ENCODE results near the gene ADGRE3.
"Not testable (repeated sequence)": the region's sequence is repeated elsewhere in the genome, so short reads cannot be mapped to it uniquely, and the experiment has no call there.

ADGRE3 gene

GRCh38 chr19:14599548-14600147, 75.0 kb downstream of the ADGRE3 start:
- no peak for DNase-seq
- TF ChIP-seq GATA1 (IDR thresholded peaks at IDR 0.05; ENCODE audit: low read depth, low read length) = no peak
- TF ChIP-seq POLR2A (IDR thresholded peaks at IDR 0.05; ENCODE audit: low read length) = no peak

DNA sequence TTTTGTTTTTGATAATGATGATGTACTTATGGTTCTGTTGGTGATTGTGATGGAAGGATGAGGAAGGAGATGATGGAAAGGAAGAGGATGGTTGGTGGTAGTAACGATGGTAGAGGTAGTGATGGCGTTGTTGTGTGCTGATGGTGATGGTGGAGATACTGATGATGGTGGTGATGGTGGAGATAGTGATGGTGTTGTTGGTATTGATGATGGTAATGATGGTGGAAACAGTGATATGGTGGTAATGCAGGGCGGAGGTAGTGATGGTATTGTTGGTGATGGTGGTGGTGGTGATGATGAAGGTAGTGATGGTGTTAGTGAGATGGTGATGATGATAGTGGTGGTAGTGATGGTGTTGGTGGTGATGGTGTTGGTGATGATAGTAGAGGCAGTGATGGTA, 79.1 kb downstream of the ADGRE3 start:
- TF ChIP-seq POLR2A (IDR thresholded peaks at IDR 0.05; ENCODE audit: low read length) (no peak), GATA1 (IDR thresholded peaks at IDR 0.05; ENCODE audit: low read depth, low read length) (no peak)
- no peak for DNase-seq

DNA sequence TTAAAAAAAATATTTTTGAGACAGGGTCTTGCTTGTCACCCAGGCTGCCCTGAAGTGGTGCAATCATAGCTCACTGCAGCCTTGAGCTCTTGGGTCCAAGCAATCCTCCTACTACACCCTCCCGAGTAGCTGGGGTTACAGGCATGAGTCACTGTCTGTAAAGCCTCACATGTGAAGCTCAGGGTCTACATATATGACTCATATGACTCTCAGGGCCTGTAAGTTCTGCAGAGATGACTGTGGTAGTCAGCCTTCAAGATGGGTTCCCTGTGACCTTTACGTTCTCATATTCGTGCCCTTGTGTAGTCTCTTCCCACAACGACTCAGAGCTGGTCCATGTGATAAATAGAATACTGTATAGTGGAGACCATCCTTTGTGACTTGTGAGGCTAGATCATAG, 85.2 kb downstream of the ADGRE3 start:
- DNase-seq = not testable (repeated sequence)

DNA sequence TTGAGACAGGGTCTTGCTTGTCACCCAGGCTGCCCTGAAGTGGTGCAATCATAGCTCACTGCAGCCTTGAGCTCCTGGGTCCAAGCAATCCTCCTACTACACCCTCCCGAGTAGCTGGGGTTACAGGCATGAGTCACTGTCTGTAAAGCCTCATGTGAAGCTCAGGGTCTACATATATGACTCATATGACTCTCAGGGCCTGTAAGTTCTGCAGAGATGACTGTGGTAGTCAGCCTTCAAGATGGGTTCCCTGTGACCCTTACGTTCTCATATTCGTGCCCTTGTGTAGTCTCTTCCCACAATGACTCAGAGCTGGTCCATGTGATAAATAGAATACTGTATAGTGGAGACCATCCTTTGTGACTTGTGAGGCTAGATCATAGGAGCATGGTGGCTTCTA, 89.5 kb downstream of the ADGRE3 start:
- DNase-seq = peak in 1 of 2 experiments; percentile 17

GRCh38 chr19:14584372-14584771, 90.3 kb downstream of the ADGRE3 start:
- not testable (repeated sequence) for DNase-seq

DNA sequence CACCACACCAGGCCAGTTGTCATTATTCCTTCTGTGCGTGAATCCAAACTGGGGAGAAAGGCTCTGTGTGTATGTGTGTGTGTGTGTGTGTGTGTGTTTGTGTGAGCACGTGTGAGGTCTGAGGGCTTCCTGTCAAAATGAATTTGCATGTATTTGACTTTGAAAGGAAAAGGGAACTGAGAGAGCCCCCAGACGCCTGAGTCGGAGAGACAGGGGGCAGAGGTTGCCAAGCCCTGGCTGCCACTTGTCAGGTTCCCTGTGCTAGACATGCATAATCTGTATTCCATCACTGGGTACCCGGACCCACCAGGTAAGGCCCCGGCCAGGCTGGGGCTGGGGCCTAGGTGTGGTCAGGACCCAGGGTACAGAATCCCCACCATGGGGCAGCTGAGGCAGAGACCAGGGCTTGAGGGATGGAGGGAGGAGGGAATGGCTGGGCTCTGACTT, 91.7 kb downstream of the ADGRE3 start, which contains the start of gene CLEC17A:
CLEC17A (plus strand) TSS at position 191 of the 447 bp plus-strand sequence; CDS start at position 268, 77 bp downstream.
- no peak for DNase-seq

DNA sequence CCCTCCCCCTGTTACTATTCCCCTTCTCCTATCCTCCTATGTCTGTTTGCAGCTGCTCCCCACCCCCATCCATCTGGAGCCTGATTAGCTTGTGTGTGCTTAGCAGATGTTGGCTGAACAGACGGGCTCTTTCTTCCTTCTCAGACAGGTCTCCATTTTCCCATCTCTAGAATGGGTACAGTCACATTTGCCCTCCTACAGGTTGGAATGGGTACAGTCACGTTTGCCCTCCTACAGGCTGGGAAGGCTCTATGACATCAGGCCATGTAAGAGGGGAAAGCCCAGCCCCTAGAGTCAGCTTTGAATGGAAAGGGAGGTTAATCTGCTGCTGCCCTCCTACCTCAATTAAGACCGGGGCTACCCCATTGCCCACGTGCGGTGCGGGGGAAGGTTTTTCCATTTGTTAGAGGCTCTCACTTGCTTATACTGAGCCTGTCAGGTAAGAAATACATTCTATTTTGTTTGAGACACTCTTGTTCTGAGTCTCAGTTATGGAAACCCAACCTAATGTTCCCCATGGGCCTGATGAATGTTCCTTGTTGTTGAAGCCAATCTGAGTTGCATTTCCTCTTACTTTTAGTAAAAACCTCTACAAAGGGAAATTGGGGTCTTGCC, 93.9 kb downstream of the ADGRE3 start:
- TF ChIP-seq GATA1 (IDR thresholded peaks at IDR 0.05; ENCODE audit: low read depth, low read length) = no peak
- TF ChIP-seq POLR2A (IDR thresholded peaks at IDR 0.05; ENCODE audit: low read length) = no peak
- peak in 1 of 2 experiments; percentile 51 for DNase-seq

More for the DNA sequence above, 91.7 kb downstream of the ADGRE3 start, which contains the start of gene CLEC17A:
- TF ChIP-seq POLR2A (IDR thresholded peaks at IDR 0.05; ENCODE audit: low read length) (no peak), GATA1 (IDR thresholded peaks at IDR 0.05; ENCODE audit: low read depth, low read length) (no peak)

DNA sequence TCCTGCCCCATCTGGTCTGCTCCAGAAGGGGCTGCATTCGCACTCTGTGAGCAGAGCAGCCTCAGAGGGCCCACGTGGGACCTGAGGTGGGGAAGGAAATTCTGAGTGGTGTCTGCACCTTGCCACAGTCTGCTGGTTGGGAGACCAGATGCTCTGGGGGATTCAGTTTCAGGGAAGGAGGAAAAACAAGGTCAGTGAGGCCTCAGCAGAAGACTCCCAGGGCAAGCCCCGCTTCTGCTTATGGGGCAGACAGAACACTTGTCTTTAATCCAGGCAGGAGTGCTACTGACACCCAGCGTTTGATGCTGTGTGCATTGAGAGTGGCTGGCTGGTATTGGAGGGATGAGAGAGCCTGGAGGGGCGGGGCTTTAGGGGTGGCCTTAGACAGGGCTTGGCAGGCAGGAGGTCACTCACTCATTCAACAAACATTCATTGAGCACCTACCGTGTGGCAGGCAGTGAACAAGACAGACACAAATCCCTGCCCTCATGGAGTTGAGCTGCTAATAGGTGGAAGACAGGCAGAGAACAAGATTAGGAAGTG, 96.7 kb downstream of the ADGRE3 start:
- TF ChIP-seq GATA1 (IDR thresholded peaks at IDR 0.05; ENCODE audit: low read depth, low read length) (no peak), POLR2A (IDR thresholded peaks at IDR 0.05; ENCODE audit: low read length) (no peak)
- DNase-seq = no peak

- TF ChIP-seq GATA1 (IDR thresholded peaks at IDR 0.05; ENCODE audit: low read depth, low read length) = no peak
- no peak for TF ChIP-seq POLR2A (IDR thresholded peaks at IDR 0.05; ENCODE audit: low read length)
- no peak for DNase-seq
These were observed 97.4 kb downstream of the ADGRE3 start for GRCh38 chr19:14577264-14577663.

- TF ChIP-seq POLR2A (IDR thresholded peaks at IDR 0.05; ENCODE audit: low read length) (no peak), GATA1 (IDR thresholded peaks at IDR 0.05; ENCODE audit: low read depth, low read length) (no peak)
- no peak for DNase-seq
These were observed 98.3 kb downstream of the ADGRE3 start for GRCh38 chr19:14576363-14576762.

DNA sequence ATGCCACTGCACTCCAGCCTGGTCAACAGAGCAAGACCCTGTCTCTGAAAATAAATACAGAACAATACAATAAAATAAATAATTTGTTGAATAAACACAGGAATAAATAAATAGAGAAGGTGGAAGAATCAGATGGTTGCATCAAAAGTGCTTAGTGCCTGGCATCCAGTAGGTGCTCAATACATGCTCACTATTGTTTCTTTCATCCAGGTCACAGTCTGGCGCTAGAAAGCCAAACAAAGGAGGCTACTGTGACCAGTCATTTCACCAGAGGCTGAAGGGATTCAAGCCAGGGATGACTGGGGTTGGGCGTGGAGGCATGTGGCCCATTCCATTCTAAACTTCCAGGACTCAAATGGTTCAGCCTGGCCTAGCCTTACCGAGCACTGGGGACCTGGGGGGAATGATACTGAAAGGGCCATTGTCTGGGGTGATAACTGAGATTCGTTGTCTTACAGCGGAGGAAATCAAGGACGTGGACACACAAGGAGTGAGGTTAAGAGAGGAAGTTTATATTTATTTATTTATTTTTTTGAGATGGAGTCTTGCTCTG, 99.1 kb downstream of the ADGRE3 start:
- no peak for TF ChIP-seq GATA1 (IDR thresholded peaks at IDR 0.05; ENCODE audit: low read depth, low read length)
- TF ChIP-seq POLR2A (IDR thresholded peaks at IDR 0.05; ENCODE audit: low read length) = no peak
- DNase-seq = no peak

GRCh38 chr19:14571695-14572490, 102.8 kb downstream of the ADGRE3 start, which contains the start of gene NDUFB7:
Gene NDUFB7 (minus strand): TSS chr19:14572066. CDS start chr19:14572000, 66 bp downstream.
- peak; percentile 75 for TF ChIP-seq POLR2A (IDR thresholded peaks at IDR 0.05; ENCODE audit: low read length)
- no peak for TF ChIP-seq GATA1 (IDR thresholded peaks at IDR 0.05; ENCODE audit: low read depth, low read length)
- peak; percentile 95 for DNase-seq

GRCh38 chr19:14570864-14571527, 103.6 kb downstream of the ADGRE3 start:
- DNase-seq = no peak
- no peak for TF ChIP-seq POLR2A (IDR thresholded peaks at IDR 0.05; ENCODE audit: low read length)
- TF ChIP-seq GATA1 (IDR thresholded peaks at IDR 0.05; ENCODE audit: low read depth, low read length) = no peak

Data from erythroblast (primary cell).